HUES64 (cell line): ENCODE data around the gene C2orf81.

Experiments used
- H3K27ac ChIP-seq: 2 replicates; pipeline ENCODE4 v1.7.0; 2013; ENCODE audit warnings: low read depth, low read length, inconsistent platforms
- H3K27me3 ChIP-seq: 2 replicates; pipeline ENCODE4 v1.6.1; 2013; ENCODE audit warnings: mild to moderate bottlenecking, low read length; ENCODE audit not compliant: insufficient read depth
- H3K36me3 ChIP-seq: 2 replicates; pipeline ENCODE4 v1.6.1; 2013; ENCODE audit warnings: mild to moderate bottlenecking, low read length; ENCODE audit not compliant: insufficient read depth
- H3K4me1 ChIP-seq: 2 replicates; pipeline ENCODE4 v1.6.1; 2013; ENCODE audit warnings: mild to moderate bottlenecking, low read length, moderate library complexity; ENCODE audit not compliant: insufficient read depth
- H3K4me3 ChIP-seq: 2 replicates; pipeline ENCODE4 v1.5.1; 2013; ENCODE audit warnings: mild to moderate bottlenecking, low read length, moderate library complexity
- H3K9ac ChIP-seq: 2 replicates; pipeline ENCODE4 v1.6.1; 2013; ENCODE audit warnings: mild to moderate bottlenecking, low read depth, low read length
- H3K9me3 ChIP-seq: 2 replicates; pipeline ENCODE4 v1.6.1; 2013; ENCODE audit warnings: low read depth, low read length; ENCODE audit not compliant: insufficient read depth
- WGBS: fragments of 150-250, 120-280 bp; methylation state at CpG from one replicate; pipeline ENCODE4 v1.1.7; 2013; ENCODE audit warnings: missing lambda C conversion rate; 5-methylcytosine and 5-hydroxymethylcytosine counted together

C2orf81 gene

DNA sequence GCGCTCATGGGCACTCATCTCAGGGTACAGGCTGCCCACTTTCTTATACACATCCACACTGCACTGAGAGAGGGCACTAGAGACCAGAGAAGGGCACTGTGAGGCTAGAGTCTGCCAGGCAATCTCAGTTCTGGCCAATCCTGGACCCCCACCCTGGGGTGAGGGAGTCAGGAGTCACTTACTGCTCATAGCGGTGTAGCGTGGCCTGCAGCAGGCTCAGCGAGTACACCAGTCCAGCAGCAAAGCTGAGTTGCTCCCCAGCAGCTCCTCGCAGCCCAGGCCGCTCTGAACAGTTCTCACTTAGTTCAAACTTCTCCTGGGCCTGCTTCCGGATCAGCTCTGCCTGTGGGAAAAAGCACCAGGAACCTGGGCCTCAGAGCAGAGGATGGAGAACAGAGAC is 53.6 kb downstream of the C2orf81 start:
- 96% methylated on average over 7 of the region's 7 CpGs for WGBS
- no peak overlapping the region for H3K27ac ChIP-seq
- H3K4me1 ChIP-seq, result no peaks in the 10 kb centered on the region
- H3K36me3 ChIP-seq, result peaks cover 87% of the 10 kb centered on the region
- no peak overlapping the region for H3K4me3 ChIP-seq
- no peaks in the 10 kb centered on the region for H3K27me3 ChIP-seq
- no peak overlapping the region for H3K9ac ChIP-seq
- H3K9me3 ChIP-seq, result no peaks in the 10 kb centered on the region

DNA sequence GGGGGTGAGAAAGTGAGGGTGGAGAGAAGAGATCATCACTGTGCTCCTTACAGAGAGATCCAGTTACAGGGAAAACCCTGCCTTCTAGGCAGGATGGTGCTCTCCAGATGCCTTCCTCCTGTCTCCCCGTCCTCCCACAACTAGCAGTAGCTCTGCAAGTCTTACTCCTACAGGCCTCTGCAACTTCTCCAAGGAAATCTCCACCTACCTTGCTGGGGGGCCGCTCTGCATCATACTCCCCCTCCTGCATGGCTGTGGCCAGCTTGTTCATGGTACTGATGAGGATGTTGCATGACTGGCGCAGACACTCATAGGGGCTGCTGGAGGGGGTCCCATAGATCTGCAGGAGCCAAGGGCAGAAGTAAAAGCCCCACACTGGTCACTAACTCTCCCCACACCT is 55.4 kb downstream of the C2orf81 start:
- Histone ChIP-seq H3K4me3 (no peak overlapping the region), H3K9ac (no peak overlapping the region), H3K9me3 (no peaks in the 10 kb centered on the region), H3K27me3 (no peaks in the 10 kb centered on the region), H3K36me3 (peaks cover 99% of the 10 kb centered on the region), H3K4me1 (no peaks in the 10 kb centered on the region), H3K27ac (no peak overlapping the region)
- 93% methylated on average over 3 of the region's 3 CpGs for WGBS

DNA sequence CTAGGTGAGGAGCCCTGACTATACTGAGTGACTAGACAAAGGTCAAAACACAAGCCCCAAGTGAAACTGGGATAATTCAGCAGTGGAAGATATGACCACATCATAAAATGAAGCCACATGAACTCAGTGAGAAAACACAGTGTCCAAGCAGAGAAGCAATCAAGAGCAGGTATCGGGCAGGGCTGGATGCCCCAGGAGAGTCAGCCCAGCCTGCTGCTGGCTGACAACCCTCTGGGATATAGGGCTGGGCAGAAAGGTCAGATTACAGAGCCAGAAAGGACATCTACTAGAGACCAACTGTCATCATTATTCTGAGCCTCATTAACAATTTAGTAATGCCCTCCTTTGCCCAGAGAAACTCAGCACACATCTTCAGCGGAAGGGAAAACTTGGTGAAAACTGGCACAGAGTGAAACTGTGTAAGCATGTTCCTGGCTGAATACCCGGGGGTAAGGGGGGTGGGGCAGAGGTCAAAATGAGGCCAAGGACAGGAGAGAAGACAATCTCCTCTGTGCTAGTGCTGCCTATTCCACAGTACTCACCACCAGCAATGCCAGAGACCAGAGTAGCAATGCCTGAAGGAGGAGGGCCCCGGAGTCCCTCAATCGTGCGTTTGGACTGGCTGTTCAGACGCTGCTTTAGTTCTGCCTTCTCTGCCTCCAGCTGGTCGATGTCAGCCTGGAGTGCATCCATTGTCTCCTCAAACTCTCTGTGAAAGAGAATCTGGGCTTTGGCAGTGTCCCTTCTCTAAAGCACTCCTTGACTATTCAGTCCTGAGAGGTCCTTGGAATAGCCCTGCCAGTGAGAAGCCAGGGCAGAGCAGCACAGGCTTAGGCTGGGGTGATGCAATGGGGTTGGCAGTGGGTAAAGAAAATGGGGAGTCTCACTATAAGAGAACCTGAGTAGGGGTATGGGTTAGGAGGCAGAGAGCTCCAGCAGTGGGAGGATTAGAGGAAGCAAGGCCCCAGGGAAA is 56.6 kb downstream of the C2orf81 start:
- Histone ChIP-seq H3K9me3 (no peaks in the 10 kb centered on the region), H3K4me3 (no peak overlapping the region), H3K4me1 (no peaks in the 10 kb centered on the region), H3K27me3 (no peaks in the 10 kb centered on the region), H3K9ac (no peak overlapping the region), H3K36me3 (peaks cover 99% of the 10 kb centered on the region), H3K27ac (no peak overlapping the region)
- WGBS, result 93% methylated on average over 8 of the region's 8 CpGs
